SK-N-SH (cell line): Measurements from ENCODE around the gene HDAC11.

ENCODE experiments used
- EP300 ChIP-seq, 2 experiments: IDR thresholded peaks; 2 replicates each; pipeline versions ENCODE4 v1.4.0 to v1.6.1; 2012; ENCODE audit warnings: borderline replicate concordance in 1 of 2, low read depth in 1 of 2, low read length in 1 of 2
- GABPA ChIP-seq: IDR thresholded peaks from 2 replicates; pipeline ENCODE4 v1.4.0; 2012; ENCODE audit warnings: low read depth, mild to moderate bottlenecking
- JUND ChIP-seq: IDR thresholded peaks from 2 replicates; pipeline ENCODE4 v1.4.0; 2012
- MAX ChIP-seq: IDR thresholded peaks from 2 replicates; pipeline ENCODE4 v1.4.0; 2012; ENCODE audit warnings: low read depth
- NFIC ChIP-seq: IDR thresholded peaks from 2 replicates; pipeline ENCODE4 v1.4.0; 2012; ENCODE audit warnings: borderline replicate concordance
- POLR2AphosphoS5 ChIP-seq: IDR thresholded peaks from 2 replicates; pipeline ENCODE4 v1.6.1; 2012; ENCODE audit warnings: low read depth, low read length
- RAD21 ChIP-seq: IDR thresholded peaks from 2 replicates; pipeline ENCODE4 v1.6.1; 2012; ENCODE audit warnings: mild to moderate bottlenecking, low read length
- RCOR1 ChIP-seq: fragments of 150-350 bp; IDR thresholded peaks from 2 replicates; pipeline ENCODE4 v1.6.1; 2017; ENCODE audit warnings: antibody characterized with exemption, low read length
- SIN3A ChIP-seq: IDR thresholded peaks from 2 replicates; pipeline ENCODE4 v1.6.1; 2012; ENCODE audit warnings: low read depth, mild to moderate bottlenecking, low read length, moderate library complexity, borderline replicate concordance
- TAF1 ChIP-seq: IDR thresholded peaks from 2 replicates; pipeline ENCODE4 v1.6.1; 2012; ENCODE audit warnings: low read depth, mild to moderate bottlenecking, low read length, moderate library complexity, borderline replicate concordance
- USF1 ChIP-seq: IDR thresholded peaks from 2 replicates; pipeline ENCODE4 v1.4.0; 2012; ENCODE audit warnings: low read depth, borderline replicate concordance
- YY1 ChIP-seq: IDR thresholded peaks from 2 replicates; pipeline ENCODE4 v1.4.0; 2012; ENCODE audit warnings: low read depth, mild to moderate bottlenecking
- TF ChIP-seq, protein P1 (sequence below): fragments of 200-600 bp; sonication (generic); IDR thresholded peaks from 2 replicates; pipeline ENCODE4 v1.6.1; 2017; ENCODE audit warnings: antibody characterized with exemption, mild to moderate bottlenecking, moderate library complexity

DNA sequence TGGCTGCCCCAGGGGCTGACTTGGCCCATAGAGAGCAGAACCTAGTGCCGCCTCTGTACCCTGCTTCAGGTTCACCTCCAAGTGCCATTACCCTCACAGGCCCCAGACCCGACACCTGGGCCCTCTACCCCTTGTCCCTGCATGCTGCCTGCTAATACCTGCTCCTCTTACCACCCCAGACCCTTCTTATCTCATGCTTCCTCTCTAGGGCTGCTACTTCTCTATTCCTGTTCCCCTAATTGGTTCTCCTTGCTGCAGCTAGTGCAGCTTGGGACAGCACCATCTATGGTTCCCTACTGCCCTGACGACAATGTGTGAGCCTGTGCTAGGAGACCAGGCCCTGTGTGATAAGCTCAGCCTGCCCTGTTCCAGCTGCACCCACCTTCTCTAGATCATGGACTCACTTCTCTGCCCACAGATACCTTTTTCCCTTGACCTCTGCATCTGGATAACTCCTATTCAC is 15.3 kb downstream of the HDAC11 start:
- TF ChIP-seq USF1 (no peak), RAD21 (no peak), YY1 (no peak), JUND (no peak), GABPA (no peak), EP300 (IDR thresholded peaks at IDR 0.05; ENCODE audit: borderline replicate concordance in 1 of 2, low read depth in 1 of 2, low read length in 1 of 2) (no peak), POLR2AphosphoS5 (no peak), RCOR1 (no peak), TAF1 (no peak), MAX (no peak), NFIC (no peak), SIN3A (no peak)
- TF ChIP-seq, protein P1, sequence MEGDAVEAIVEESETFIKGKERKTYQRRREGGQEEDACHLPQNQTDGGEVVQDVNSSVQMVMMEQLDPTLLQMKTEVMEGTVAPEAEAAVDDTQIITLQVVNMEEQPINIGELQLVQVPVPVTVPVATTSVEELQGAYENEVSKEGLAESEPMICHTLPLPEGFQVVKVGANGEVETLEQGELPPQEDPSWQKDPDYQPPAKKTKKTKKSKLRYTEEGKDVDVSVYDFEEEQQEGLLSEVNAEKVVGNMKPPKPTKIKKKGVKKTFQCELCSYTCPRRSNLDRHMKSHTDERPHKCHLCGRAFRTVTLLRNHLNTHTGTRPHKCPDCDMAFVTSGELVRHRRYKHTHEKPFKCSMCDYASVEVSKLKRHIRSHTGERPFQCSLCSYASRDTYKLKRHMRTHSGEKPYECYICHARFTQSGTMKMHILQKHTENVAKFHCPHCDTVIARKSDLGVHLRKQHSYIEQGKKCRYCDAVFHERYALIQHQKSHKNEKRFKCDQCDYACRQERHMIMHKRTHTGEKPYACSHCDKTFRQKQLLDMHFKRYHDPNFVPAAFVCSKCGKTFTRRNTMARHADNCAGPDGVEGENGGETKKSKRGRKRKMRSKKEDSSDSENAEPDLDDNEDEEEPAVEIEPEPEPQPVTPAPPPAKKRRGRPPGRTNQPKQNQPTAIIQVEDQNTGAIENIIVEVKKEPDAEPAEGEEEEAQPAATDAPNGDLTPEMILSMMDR, result no peak
